ENCODE results near the gene GULP1. TPM values are rescaled to one million over a fixed set of nuclear protein-coding genes. Genes with fewer than 3 reads are reported as not detected.

Gene GULP1
- total RNA-seq, 1 experiment from 2014 or later, result 76.0 TPM

GRCh38 chr2:188495969-188496431, 204.3 kb downstream of the GULP1 start:
- H3K36me3 ChIP-seq (ENCODE audit: control insufficient read depth in 1 of 2, insufficient read depth in 2 of 2, low read length in 2 of 2), result no peaks in the 10 kb centered on the region
- DNase-seq (ENCODE audit: low read depth, low spot score) (peak; percentile 86), ATAC-seq (peak; percentile 74)
- H3K27ac ChIP-seq (ENCODE audit: low read depth, low read length), result peak overlapping the region; percentile 91
- H3K9me2 ChIP-seq (ENCODE audit: insufficient read depth), result no peaks in the 10 kb centered on the region
- intact Hi-C loops (cut with micrococcal nuclease), result loop anchor here (5.0 kb wide), 2 partner anchors 114 to 204 kb away; partner anchors contain the start of gene GULP1
- H3K27me3 ChIP-seq (ENCODE audit: insufficient read depth, low read length), result no peaks in the 10 kb centered on the region
- H3K4me3 ChIP-seq (replicated peaks in 1 of 2; ENCODE audit: low read depth in 1 of 2, low read length in 2 of 2), result peak overlapping the region in 1 of 2 experiments; percentile 22; a peak in 1 of 4 replicates
- ChIA-PET RAD21 (ENCODE audit: low non-redundant PET in 1 of 2, low total read pairs in 2 of 2, uncharacterized antibody in 2 of 2, unreplicated experiment in 2 of 2) (no interaction called here), POLR2A (interaction anchor here (1.6 kb wide), 1 partner anchor 203 kb away, joined by 4 read pairs; no protein-coding TSS in a partner anchor), CTCF (no interaction called here)
- H3K9me3 ChIP-seq (ENCODE audit: control insufficient read depth in 1 of 2, insufficient read depth in 1 of 2, low read depth in 1 of 2, low read length in 2 of 2), result no peaks in the 10 kb centered on the region
- H4K20me1 ChIP-seq (ENCODE audit: insufficient read depth), result no peaks in the 10 kb centered on the region
- H3K4me2 ChIP-seq (ENCODE audit: low read length), result peak overlapping the region; percentile 57
- BruUV-seq (replicated peaks), result no TSS peak
- peak overlapping the region; percentile 17; the same call in 1 of the 2 replicates for H3K9ac ChIP-seq (ENCODE audit: low read length)
- no peaks in the 10 kb centered on the region for H3K79me2 ChIP-seq (ENCODE audit: insufficient read depth, low read length)
- H2AFZ ChIP-seq (ENCODE audit: low read depth, low read length, poor library complexity, severe bottlenecking), result no peak overlapping the region
- H3K4me1 ChIP-seq (ENCODE audit: control insufficient read depth in 1 of 2, insufficient read depth in 2 of 2, low read length in 2 of 2), result peaks cover 56 to 58% of the 10 kb centered on the region in 2 experiments
- no peak for TF ChIP-seq EZH2phosphoT487 (IDR thresholded peaks at IDR 0.05; ENCODE audit: borderline replicate concordance)
- no peak for TF ChIP-seq ELF1 (IDR thresholded peaks at IDR 0.05; ENCODE audit: borderline replicate concordance, low read depth)
- TF ChIP-seq SIN3A (IDR thresholded peaks at IDR 0.05; ENCODE audit: low read depth), result peak; percentile 56; the same call in 1 of the 2 replicates
- TF ChIP-seq JUND (IDR thresholded peaks at IDR 0.05), result peak; percentile 93
- TF ChIP-seq CBX3 (IDR thresholded peaks at IDR 0.05; ENCODE audit: low read depth), result peak; percentile 76; the same call in 1 of the 2 replicates
- TF ChIP-seq REST (IDR thresholded peaks at IDR 0.05; ENCODE audit: low read depth), result no peak
- TF ChIP-seq, protein P1, sequence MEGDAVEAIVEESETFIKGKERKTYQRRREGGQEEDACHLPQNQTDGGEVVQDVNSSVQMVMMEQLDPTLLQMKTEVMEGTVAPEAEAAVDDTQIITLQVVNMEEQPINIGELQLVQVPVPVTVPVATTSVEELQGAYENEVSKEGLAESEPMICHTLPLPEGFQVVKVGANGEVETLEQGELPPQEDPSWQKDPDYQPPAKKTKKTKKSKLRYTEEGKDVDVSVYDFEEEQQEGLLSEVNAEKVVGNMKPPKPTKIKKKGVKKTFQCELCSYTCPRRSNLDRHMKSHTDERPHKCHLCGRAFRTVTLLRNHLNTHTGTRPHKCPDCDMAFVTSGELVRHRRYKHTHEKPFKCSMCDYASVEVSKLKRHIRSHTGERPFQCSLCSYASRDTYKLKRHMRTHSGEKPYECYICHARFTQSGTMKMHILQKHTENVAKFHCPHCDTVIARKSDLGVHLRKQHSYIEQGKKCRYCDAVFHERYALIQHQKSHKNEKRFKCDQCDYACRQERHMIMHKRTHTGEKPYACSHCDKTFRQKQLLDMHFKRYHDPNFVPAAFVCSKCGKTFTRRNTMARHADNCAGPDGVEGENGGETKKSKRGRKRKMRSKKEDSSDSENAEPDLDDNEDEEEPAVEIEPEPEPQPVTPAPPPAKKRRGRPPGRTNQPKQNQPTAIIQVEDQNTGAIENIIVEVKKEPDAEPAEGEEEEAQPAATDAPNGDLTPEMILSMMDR (IDR thresholded peaks at IDR 0.05 in 2 of 3, conservative IDR thresholded peaks at IDR 0.05 in 1 of 3; ENCODE audit: borderline replicate concordance in 1 of 3, insufficient read depth in 1 of 3, low read depth in 2 of 3, low read length in 2 of 3), result no peak
- no peak; the same call in 1 of the 2 replicates for TF ChIP-seq SRF (IDR thresholded peaks at IDR 0.05; ENCODE audit: low read depth)
- no peak for TF ChIP-seq EGR1 (IDR thresholded peaks at IDR 0.05; ENCODE audit: low read depth)
- TF ChIP-seq ZFX (IDR thresholded peaks at IDR 0.05), result no peak
- TF ChIP-seq FOSL1 (IDR thresholded peaks at IDR 0.05; ENCODE audit: low read depth), result peak; percentile 93
- TF ChIP-seq CEBPB (IDR thresholded peaks at IDR 0.05; ENCODE audit: low read depth), result peak; percentile 86
- TF ChIP-seq POLR2A (IDR thresholded peaks at IDR 0.05; ENCODE audit: borderline replicate concordance, extremely low read depth, insufficient read depth, insufficient read length), result no peak
- TF ChIP-seq TCF7L2 (IDR thresholded peaks at IDR 0.05; ENCODE audit: borderline replicate concordance, extremely low read depth, insufficient read depth, insufficient read length), result peak; percentile 68
- TF ChIP-seq, protein P2, sequence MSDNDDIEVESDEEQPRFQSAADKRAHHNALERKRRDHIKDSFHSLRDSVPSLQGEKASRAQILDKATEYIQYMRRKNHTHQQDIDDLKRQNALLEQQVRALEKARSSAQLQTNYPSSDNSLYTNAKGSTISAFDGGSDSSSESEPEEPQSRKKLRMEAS (IDR thresholded peaks at IDR 0.05), result peak; percentile 34; the same call in 1 of the 2 replicates
- TF ChIP-seq ZNF274 (IDR thresholded peaks at IDR 0.05; ENCODE audit: low read depth, low read length), result no peak
- peak; percentile 92 for TF ChIP-seq SP1 (IDR thresholded peaks at IDR 0.05; ENCODE audit: low read depth)
- TF ChIP-seq, protein P3, sequence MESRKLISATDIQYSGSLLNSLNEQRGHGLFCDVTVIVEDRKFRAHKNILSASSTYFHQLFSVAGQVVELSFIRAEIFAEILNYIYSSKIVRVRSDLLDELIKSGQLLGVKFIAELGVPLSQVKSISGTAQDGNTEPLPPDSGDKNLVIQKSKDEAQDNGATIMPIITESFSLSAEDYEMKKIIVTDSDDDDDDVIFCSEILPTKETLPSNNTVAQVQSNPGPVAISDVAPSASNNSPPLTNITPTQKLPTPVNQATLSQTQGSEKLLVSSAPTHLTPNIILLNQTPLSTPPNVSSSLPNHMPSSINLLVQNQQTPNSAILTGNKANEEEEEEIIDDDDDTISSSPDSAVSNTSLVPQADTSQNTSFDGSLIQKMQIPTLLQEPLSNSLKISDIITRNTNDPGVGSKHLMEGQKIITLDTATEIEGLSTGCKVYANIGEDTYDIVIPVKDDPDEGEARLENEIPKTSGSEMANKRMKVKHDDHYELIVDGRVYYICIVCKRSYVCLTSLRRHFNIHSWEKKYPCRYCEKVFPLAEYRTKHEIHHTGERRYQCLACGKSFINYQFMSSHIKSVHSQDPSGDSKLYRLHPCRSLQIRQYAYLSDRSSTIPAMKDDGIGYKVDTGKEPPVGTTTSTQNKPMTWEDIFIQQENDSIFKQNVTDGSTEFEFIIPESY (IDR thresholded peaks at IDR 0.05; ENCODE audit: extremely low read depth, insufficient replicate concordance, low read length), result no peak
- no peak for TF ChIP-seq YY1 (IDR thresholded peaks at IDR 0.05; ENCODE audit: extremely low read depth, insufficient replicate concordance, low read depth, low read length)
- no peak for TF ChIP-seq ATF3 (IDR thresholded peaks at IDR 0.05)
- no peak for TF ChIP-seq EZH2 (IDR thresholded peaks at IDR 0.05)
